Tibial artery (tissue), 4 donors: ENCODE measurements around the gene DOCK10.

Experiments
- DNase-seq, 2 donors: peaks; one replicate each; pipeline ENCODE4 v3.0.0-alpha.2; 2019
- H3K27ac ChIP-seq, 2 donors: fragments of 200-600 bp; sonication (generic) in 1 of 2; 1 replicate in 1 of 2; 2 replicates in 1 of 2; pipeline ENCODE4 v1.5.1; 2018 to 2019; ENCODE audit warnings: mild to moderate bottlenecking in 1 of 2
- H3K27me3 ChIP-seq, 2 donors: fragments of 200-600 bp; sonication (generic) in 1 of 2; one replicate each; pipeline versions ENCODE4 v1.5.1 to v1.6.0; 2016 to 2019
- H3K36me3 ChIP-seq, 3 donors: fragments of 200-600 bp; sonication (generic) in 2 of 3; one replicate each; pipeline ENCODE4 v1.5.1; 2016 to 2019; ENCODE audit warnings: mild to moderate bottlenecking in 2 of 3
- H3K4me1 ChIP-seq, 4 donors: fragments of 200-600 bp; sonication (generic) in 2 of 4; 1 replicate in 3 of 4; 2 replicates in 1 of 4; pipeline ENCODE4 v1.5.1; 2016 to 2019
- H3K4me3 ChIP-seq, 2 donors: fragments of 200-600 bp; sonication (generic) in 1 of 2; 1 replicate in 1 of 2; 2 replicates in 1 of 2; pipeline ENCODE4 v1.5.1; 2018 to 2019; ENCODE audit warnings: mild to moderate bottlenecking in 2 of 2
- H3K9me3 ChIP-seq, 3 donors: fragments of 200-600 bp; sonication (generic) in 1 of 3; one replicate each; pipeline ENCODE4 v1.5.1; 2016 to 2019
- CTCF ChIP-seq, 2 experiments: fragments of 200-600 bp in 1 of 2; fragments of 450-650 bp in 1 of 2; IDR thresholded peaks; one replicate each; pipeline ENCODE4 v1.5.1; 2017 to 2019; ENCODE audit warnings: antibody characterized with exemption in 2 of 2, mild to moderate bottlenecking in 1 of 2, moderate library complexity in 1 of 2
- intact Hi-C: fragments of 100-400 bp; cut with DNase I; formaldehyde crosslinking; loops from one replicate; pipeline ENCODE4 v1.15.0; 2023; ENCODE audit warnings: low total_unique reads

DOCK10 gene

GRCh38 chr2:224952936-224953657, 89.2 kb downstream of the DOCK10 start:
- TF ChIP-seq CTCF (IDR thresholded peaks at IDR 0.05), result no peak
- H3K36me3 ChIP-seq, result no peaks in the 10 kb centered on the region
- no peaks in the 10 kb centered on the region for H3K27me3 ChIP-seq
- no peaks in the 10 kb centered on the region for H3K9me3 ChIP-seq
- H3K4me1 ChIP-seq, result peaks cover 0 to 37% (median 17%) of the 10 kb centered on the region in 4 donors
- no peak overlapping the region for H3K4me3 ChIP-seq
- no peak for DNase-seq
- intact Hi-C loops, result no loop called here
- H3K27ac ChIP-seq, result no peak overlapping the region

- intact Hi-C loops, result no loop called here
- Histone ChIP-seq H3K4me1 (peaks cover 0 to 30% (median 9%) of the 10 kb centered on the region in 4 donors), H3K36me3 (no peaks in the 10 kb centered on the region), H3K9me3 (no peaks in the 10 kb centered on the region), H3K4me3 (no peak overlapping the region), H3K27me3 (no peaks in the 10 kb centered on the region), H3K27ac (no peak overlapping the region)
- no peak for TF ChIP-seq CTCF (IDR thresholded peaks at IDR 0.05)
- DNase-seq, result no peak
Measured at GRCh38 chr2:224951723-224952481, 90.4 kb downstream of the DOCK10 start.

- peak overlapping the region in 1 of 2 donors; percentile 4 for H3K27ac ChIP-seq
- no peaks in the 10 kb centered on the region for H3K9me3 ChIP-seq
- intact Hi-C loops, result no loop called here
Measured at GRCh38 chr2:224948859-224949258, 93.4 kb downstream of the DOCK10 start.

GRCh38 chr2:224948005-224948404, 94.3 kb downstream of the DOCK10 start:
- Histone ChIP-seq H3K9me3 (no peaks in the 10 kb centered on the region), H3K4me3 (no peak overlapping the region), H3K36me3 (no peaks in the 10 kb centered on the region), H3K27me3 (no peaks in the 10 kb centered on the region), H3K27ac (no peak overlapping the region), H3K4me1 (peaks cover 0 to 63% (median 22%) of the 10 kb centered on the region in 4 donors)
- DNase-seq, result no peak
- TF ChIP-seq CTCF (IDR thresholded peaks at IDR 0.05), result no peak
- intact Hi-C loops, result no loop called here

More at GRCh38 chr2:224948859-224949258, 93.4 kb downstream of the DOCK10 start:
- Histone ChIP-seq H3K36me3 (no peaks in the 10 kb centered on the region), H3K4me3 (no peak overlapping the region), H3K4me1 (peaks cover 0 to 54% (median 18%) of the 10 kb centered on the region in 4 donors), H3K27me3 (no peaks in the 10 kb centered on the region)
- TF ChIP-seq CTCF (IDR thresholded peaks at IDR 0.05), result no peak
- DNase-seq, result peak in 1 of 2 donors; percentile 27

- intact Hi-C loops, result no loop called here
- no peak overlapping the region for H3K27ac ChIP-seq
- H3K9me3 ChIP-seq, result no peaks in the 10 kb centered on the region
- H3K27me3 ChIP-seq, result no peaks in the 10 kb centered on the region
- DNase-seq, result no peak
- peaks cover 0 to 67% (median 24%) of the 10 kb centered on the region in 4 donors for H3K4me1 ChIP-seq
- no peaks in the 10 kb centered on the region for H3K36me3 ChIP-seq
- no peak overlapping the region for H3K4me3 ChIP-seq
- TF ChIP-seq CTCF (IDR thresholded peaks at IDR 0.05), result no peak
Measured at GRCh38 chr2:224947566-224947965, 94.7 kb downstream of the DOCK10 start.
